OCI-LY3 (cell line): ENCODE measurements around the gene SACM1L.

Source experiments
- EZH2phosphoT487 ChIP-seq: fragments of 200-600 bp; shearing (Covaris generic); IDR thresholded peaks from 2 replicates; pipeline ENCODE4 v1.6.1; 2018; ENCODE audit warnings: antibody characterized with exemption, mixed run types, low read depth
- TF ChIP-seq, protein P1 (sequence below): fragments of 200-600, 300-600 bp; sonication (generic); IDR thresholded peaks from 2 replicates; pipeline ENCODE4 v1.5.1; 2014; ENCODE audit warnings: antibody characterized with exemption, low read length, low read depth

DNA sequence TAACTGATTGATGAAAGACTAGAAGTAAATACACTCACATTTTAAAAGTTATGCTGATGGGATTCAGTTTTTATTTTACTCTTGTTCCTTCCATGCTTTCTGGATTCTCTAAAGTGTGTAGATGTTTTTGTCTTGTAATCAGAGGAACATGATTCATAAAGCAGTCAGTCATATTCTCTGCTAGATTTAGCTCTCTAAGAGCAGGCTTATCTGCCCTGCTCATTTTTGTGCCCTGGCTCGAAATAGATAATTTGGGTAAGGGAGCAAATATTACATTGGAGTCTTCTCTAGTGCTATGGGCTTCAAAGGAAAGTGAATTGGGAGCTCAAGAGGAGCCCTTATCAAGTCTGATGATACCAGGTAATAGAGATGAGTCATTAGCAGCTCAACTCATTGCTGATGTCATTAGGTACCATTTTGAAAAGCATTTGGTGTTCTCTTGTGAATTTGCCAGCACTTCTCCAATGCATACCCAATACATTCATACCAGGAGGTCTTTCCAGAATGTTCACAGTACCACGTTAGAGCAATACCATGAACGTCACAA lies 27.7 kb downstream of the SACM1L start:
- TF ChIP-seq, protein P1, sequence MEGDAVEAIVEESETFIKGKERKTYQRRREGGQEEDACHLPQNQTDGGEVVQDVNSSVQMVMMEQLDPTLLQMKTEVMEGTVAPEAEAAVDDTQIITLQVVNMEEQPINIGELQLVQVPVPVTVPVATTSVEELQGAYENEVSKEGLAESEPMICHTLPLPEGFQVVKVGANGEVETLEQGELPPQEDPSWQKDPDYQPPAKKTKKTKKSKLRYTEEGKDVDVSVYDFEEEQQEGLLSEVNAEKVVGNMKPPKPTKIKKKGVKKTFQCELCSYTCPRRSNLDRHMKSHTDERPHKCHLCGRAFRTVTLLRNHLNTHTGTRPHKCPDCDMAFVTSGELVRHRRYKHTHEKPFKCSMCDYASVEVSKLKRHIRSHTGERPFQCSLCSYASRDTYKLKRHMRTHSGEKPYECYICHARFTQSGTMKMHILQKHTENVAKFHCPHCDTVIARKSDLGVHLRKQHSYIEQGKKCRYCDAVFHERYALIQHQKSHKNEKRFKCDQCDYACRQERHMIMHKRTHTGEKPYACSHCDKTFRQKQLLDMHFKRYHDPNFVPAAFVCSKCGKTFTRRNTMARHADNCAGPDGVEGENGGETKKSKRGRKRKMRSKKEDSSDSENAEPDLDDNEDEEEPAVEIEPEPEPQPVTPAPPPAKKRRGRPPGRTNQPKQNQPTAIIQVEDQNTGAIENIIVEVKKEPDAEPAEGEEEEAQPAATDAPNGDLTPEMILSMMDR = no peak
- TF ChIP-seq EZH2phosphoT487 = no peak
